ENCODE measurements around the gene PNPLA6. TPM values are rescaled to one million over a fixed set of nuclear protein-coding genes. Genes with fewer than 3 reads are reported as not detected.

The PNPLA6 gene
- polyA plus RNA-seq, 1 donor (not counting 4 experiments of a cell fraction or from before 2014, with no cell fraction given), result 22.4 TPM

DNA sequence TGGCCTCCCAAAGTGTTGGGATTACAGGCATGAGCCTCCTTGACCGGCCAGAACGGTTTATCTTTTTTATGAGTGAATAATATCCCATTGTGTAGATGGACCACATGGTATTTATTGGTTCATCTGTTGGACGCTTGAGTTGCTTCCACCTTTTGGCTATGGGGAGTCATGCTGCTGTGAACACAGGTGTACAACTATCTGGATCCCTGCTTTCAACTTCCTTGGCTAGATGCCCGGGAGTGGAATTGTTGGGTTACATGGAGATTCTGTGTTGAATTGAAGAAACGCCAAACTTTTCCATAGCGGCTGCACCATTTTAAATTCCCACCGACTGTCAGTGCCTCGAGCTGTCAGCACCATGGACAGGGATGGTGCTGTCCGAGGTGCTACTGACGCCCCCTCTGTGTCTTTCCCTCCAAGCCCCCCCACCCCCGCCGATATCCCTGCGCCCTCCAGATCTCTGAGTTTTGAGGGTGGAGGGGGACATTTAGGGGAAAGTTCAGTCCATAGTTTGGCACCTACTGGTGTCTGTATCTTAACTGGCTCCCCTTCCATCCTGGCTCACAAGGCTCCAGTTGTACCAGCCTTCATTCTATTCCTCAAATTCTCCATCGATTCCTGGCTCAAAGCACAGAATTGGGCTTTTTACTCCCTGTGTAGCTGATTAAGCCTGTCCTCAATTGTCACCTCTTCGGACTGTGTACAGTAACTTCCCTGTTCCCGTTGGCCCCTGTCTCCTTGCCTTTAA is 27.3 kb downstream of the PNPLA6 start:
- Histone ChIP-seq H4K20me1 (ENCODE audit: control insufficient read depth, extremely low read depth, insufficient read depth, low read length) (no peaks in the 10 kb centered on the region), H3K36me3 (ENCODE audit: control insufficient read depth in 2 of 2, extremely low read depth in 1 of 2, insufficient read depth in 2 of 2, low read length in 2 of 2) (peaks cover 9 to 20% of the 10 kb centered on the region in 2 experiments), H3K9me3 (ENCODE audit: control insufficient read depth, low read depth, low read length) (no peaks in the 10 kb centered on the region), H3K27ac (ENCODE audit: control insufficient read depth, insufficient read depth, low read length) (no peak overlapping the region), H3K4me3 (ENCODE audit: control insufficient read depth in 2 of 3, extremely low read depth in 1 of 3, insufficient read depth in 2 of 3, low read depth in 1 of 3, low read length in 3 of 3) (no peak overlapping the region), H3K4me2 (ENCODE audit: control insufficient read depth, extremely low read depth, insufficient read depth, low read depth, low read length) (no peak overlapping the region), H3K9ac (ENCODE audit: control insufficient read depth, extremely low read depth, insufficient read depth, low read length) (no peak overlapping the region), H3K4me1 (ENCODE audit: control insufficient read depth, extremely low read depth, insufficient read depth, low read length) (no peaks in the 10 kb centered on the region), H2AFZ (ENCODE audit: control insufficient read depth, low read length) (no peak overlapping the region), H3K79me2 (ENCODE audit: control insufficient read depth, insufficient read depth, low read length) (no peaks in the 10 kb centered on the region), H3K27me3 (ENCODE audit: control insufficient read depth, extremely low read depth, insufficient read depth, low read length) (no peaks in the 10 kb centered on the region), H3K9me1 (ENCODE audit: control insufficient read depth, extremely low read depth, insufficient read depth, low read length) (no peaks in the 10 kb centered on the region)
- dilution Hi-C loops (cut with MboI; ENCODE audit: extremely low pct_ligation_motif_present, low sequenced_read_pairs), result no loop called here
- DNase-seq (ENCODE audit: low read depth, low spot score) (no peak), FAIRE-seq (no peak)
- TF ChIP-seq, protein P1, sequence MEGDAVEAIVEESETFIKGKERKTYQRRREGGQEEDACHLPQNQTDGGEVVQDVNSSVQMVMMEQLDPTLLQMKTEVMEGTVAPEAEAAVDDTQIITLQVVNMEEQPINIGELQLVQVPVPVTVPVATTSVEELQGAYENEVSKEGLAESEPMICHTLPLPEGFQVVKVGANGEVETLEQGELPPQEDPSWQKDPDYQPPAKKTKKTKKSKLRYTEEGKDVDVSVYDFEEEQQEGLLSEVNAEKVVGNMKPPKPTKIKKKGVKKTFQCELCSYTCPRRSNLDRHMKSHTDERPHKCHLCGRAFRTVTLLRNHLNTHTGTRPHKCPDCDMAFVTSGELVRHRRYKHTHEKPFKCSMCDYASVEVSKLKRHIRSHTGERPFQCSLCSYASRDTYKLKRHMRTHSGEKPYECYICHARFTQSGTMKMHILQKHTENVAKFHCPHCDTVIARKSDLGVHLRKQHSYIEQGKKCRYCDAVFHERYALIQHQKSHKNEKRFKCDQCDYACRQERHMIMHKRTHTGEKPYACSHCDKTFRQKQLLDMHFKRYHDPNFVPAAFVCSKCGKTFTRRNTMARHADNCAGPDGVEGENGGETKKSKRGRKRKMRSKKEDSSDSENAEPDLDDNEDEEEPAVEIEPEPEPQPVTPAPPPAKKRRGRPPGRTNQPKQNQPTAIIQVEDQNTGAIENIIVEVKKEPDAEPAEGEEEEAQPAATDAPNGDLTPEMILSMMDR (optimal IDR thresholded peaks at IDR 0.05 in 1 of 3, IDR thresholded peaks at IDR 0.05 in 1 of 3, conservative IDR thresholded peaks at IDR 0.05 in 1 of 3; ENCODE audit: extremely low read depth in 1 of 3, insufficient read depth in 2 of 3, low read length in 3 of 3), result no peak
- no peak for TF ChIP-seq EZH2 (IDR thresholded peaks at IDR 0.05; ENCODE audit: low read length)

DNA sequence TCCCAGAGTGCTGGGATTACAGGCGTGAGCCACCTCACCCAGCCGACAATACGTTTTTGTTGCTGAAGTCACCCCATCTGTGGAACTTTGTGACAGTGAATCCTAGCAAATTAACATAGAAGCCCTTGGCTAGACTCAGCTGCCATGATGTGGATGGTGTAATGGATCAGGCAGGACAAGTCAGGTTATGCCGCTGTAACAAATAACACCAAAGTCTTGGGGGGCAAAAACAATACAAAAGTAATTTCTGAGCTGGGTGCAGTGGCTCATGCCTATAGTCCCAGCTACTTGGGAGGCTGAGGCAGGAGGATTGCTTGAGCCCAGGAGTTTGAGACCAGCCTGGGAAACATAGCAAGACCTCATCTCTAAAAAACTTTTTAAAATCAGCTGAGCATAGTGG is 29.3 kb downstream of the PNPLA6 start:
- no peak for DNase-seq (ENCODE audit: low read depth, low spot score)
- dilution Hi-C loops (cut with MboI; ENCODE audit: extremely low pct_ligation_motif_present, low sequenced_read_pairs), result no loop called here
- no peak overlapping the region for H3K4me2 ChIP-seq (ENCODE audit: control insufficient read depth, extremely low read depth, insufficient read depth, low read depth, low read length)
- H2AFZ ChIP-seq (ENCODE audit: control insufficient read depth, low read length), result no peak overlapping the region
- peaks cover 0 to 10% of the 10 kb centered on the region in 2 experiments for H3K36me3 ChIP-seq (ENCODE audit: control insufficient read depth in 2 of 2, extremely low read depth in 1 of 2, insufficient read depth in 2 of 2, low read length in 2 of 2)
- H3K9ac ChIP-seq (ENCODE audit: control insufficient read depth, extremely low read depth, insufficient read depth, low read length), result no peak overlapping the region
- H3K79me2 ChIP-seq (ENCODE audit: control insufficient read depth, insufficient read depth, low read length), result no peaks in the 10 kb centered on the region
- FAIRE-seq, result no peak
- no peaks in the 10 kb centered on the region for H3K9me1 ChIP-seq (ENCODE audit: control insufficient read depth, extremely low read depth, insufficient read depth, low read length)
- H3K4me1 ChIP-seq (ENCODE audit: control insufficient read depth, extremely low read depth, insufficient read depth, low read length), result no peaks in the 10 kb centered on the region
- H3K27ac ChIP-seq (ENCODE audit: control insufficient read depth, insufficient read depth, low read length), result no peak overlapping the region
- H3K4me3 ChIP-seq (ENCODE audit: control insufficient read depth in 2 of 3, extremely low read depth in 1 of 3, insufficient read depth in 2 of 3, low read depth in 1 of 3, low read length in 3 of 3), result no peak overlapping the region
- H3K27me3 ChIP-seq (ENCODE audit: control insufficient read depth, extremely low read depth, insufficient read depth, low read length), result no peaks in the 10 kb centered on the region
- H4K20me1 ChIP-seq (ENCODE audit: control insufficient read depth, extremely low read depth, insufficient read depth, low read length), result no peaks in the 10 kb centered on the region
- no peaks in the 10 kb centered on the region for H3K9me3 ChIP-seq (ENCODE audit: control insufficient read depth, low read depth, low read length)
- TF ChIP-seq, protein P1 (optimal IDR thresholded peaks at IDR 0.05 in 1 of 3, IDR thresholded peaks at IDR 0.05 in 1 of 3, conservative IDR thresholded peaks at IDR 0.05 in 1 of 3; ENCODE audit: extremely low read depth in 1 of 3, insufficient read depth in 2 of 3, low read length in 3 of 3), result no peak
- no peak for TF ChIP-seq EZH2 (IDR thresholded peaks at IDR 0.05; ENCODE audit: low read length)

Measured in keratinocyte (primary cell).